ENCODE data around the gene IFNG-AS1.
A peak's percentile ranks its signal among the peaks of the same experiment; 100 is the strongest.

Gene IFNG-AS1

DNA sequence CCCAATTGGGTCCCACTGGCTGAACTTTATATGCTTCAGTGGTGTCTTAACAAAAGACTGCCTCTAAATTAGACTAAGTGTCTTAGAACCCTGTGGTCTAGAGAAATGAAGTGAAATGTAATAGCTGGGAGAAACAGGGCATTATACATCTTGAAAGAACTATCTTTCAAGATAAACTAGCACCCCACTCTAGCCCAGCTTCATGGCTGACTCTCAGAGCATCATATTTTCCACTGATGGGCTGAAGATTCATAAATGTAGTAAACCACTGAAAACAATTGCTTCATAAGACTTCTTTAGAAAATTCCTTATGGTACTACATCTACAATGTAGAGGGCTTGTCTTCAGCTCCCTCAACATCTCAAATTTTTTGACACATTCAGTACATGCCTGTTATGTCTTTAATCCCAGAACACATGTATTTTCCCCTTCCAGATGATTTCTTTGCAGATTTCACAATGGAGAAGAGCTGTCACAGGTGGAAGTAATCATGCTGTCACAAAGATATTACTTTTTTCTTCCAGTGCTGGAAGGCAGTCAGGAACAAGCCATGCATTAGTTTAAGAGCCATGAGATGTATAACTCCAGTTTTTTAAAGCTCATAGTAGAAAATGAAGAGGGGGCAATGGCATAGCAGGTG, 48.5 kb downstream of the IFNG-AS1 start:
- no peak for DNase-seq (ENCODE audit: low read depth)

DNA sequence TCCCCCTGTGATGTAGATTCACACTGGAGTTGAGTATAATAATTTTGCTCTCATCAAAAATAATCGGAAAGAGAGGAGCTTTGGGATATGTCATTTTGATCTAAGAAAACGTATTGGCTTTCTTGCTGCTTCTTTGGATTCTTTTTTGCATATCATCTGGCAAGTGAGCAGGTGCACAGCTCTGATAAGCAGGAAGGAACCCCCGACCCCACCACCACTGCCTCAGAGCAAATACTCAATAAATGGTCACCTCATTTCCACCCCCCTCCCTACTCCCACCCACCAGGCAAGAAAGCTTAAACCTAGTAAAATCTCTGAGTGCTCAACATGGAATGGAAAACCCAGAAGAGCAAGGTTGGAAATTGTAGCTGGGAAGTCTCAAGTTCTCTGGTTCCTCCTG, 49.4 kb downstream of the IFNG-AS1 start:
- no peak for DNase-seq (ENCODE audit: low read depth)

DNA sequence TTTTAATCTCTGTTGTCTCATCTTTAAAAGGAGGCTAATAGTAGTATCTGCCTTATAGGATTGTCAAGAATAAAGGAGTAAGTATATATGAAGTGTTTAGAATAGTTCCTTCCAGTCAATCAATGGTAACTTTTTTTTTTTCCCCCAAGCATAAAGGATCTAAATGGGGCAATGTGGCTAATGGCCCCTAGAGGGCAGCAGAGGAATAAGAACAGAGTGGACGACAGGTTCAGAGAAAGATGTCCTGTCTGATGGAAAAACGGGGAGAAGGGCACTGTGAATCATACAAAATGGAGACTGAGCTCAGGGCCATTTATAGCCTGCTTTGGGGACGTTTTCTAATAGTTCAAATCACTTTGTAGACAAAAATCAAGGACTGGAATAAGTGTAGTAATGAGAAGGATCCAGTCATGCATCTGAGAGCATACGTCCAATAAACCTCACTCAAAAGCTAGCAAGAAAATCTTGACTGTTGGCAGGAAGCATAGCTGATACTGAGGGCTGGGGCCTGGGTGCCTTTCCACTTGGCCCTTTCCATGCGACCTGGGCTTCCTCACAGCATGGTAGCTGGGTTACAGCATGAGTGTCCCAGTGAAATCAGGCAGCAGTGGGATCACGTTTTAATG, 51.3 kb downstream of the IFNG-AS1 start:
- peak; percentile 34 for DNase-seq (ENCODE audit: low read depth)

DNA sequence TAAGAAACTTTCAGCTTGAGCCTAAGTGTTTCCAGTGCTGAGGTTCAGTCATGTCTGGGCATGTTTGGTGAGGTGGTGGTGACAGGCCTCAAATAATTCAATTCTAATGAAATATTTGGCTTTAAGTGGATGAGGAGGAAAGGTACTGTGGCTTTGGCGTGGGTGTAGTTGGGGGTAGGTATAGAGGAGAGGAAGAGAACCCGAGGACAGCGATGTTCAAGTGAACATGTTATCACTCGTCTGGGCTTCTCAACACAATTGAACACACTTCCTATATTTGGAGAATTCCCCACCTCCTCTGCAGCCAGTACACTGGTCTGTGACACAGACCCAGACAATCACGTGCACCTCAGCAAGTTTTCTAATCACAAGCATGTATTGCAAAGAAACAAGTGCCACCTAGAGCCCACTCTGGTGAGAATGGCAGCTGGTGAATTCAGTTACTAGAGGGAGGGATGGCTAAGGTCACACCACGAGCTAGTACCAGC, 53.0 kb downstream of the IFNG-AS1 start:
- no peak for DNase-seq (ENCODE audit: low read depth)

DNA sequence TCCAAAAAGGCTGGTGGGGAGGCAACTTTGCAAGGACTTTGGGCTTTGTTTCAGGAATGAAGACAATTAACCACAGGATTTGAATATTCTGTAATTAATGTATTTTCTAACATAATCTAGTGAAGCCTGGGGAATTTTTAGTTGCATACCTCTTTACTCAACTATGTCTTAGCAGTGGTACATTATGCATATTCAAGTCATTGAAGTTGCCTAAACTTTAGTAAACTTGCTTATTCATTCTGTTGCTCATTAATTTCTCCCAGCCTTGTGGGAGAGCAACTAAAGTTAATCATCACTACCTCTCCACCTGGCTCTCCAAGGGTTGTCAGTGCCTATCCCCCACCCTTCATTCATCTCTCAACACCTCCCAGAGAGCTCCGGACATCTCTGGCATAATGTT, 54.2 kb downstream of the IFNG-AS1 start:
- no peak for DNase-seq (ENCODE audit: low read depth)

DNA sequence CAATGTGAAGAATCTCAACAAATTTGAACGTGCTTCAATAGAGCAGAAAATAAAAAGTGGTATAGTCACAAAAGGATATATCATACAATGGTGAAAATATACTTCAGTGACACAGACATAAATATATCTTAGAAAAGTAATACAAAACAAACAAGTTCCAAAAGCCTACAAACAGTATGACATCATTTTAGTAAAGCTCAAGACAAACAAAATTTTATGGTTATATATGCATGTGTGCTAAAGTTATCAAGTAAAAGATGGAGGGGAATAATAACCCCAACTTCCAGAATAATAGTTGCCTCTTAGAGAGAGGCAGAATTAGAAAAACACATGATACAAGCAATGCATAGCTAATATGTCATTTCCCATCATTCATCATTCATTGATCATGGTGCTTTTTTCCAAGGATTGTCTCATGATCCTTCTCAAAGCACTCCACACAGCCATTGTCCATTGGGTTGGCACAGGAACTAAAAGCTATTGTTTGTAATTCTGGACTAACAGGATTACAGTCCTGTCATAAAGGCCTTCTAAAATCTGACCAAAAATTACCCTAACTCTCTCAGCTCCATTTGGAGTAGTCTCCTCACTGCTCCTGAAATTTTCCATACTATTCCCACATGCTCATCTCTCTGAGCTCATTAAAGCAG, 59.5 kb downstream of the IFNG-AS1 start:
- DNase-seq (ENCODE audit: low read depth): no peak

DNA sequence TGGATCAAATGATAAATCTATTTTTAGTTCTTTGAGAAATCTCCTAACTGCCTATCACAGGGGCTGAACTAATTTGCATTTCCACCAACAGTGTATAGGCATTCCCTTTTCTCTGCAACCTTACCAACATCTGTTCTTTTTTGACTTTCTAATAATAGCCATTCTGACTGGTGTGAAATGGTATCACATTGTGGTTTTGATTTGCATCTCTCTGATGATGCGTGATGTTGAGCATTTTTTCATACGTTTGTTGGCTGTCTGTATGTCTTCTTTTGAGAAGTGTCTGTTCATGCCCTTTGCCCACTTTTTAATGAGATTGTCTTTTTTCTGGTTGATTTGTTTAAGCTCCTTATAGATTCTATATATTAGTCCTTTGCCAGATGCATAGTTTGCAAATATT, 67.1 kb downstream of the IFNG-AS1 start:
- DNase-seq (ENCODE audit: low read depth): no peak

DNA sequence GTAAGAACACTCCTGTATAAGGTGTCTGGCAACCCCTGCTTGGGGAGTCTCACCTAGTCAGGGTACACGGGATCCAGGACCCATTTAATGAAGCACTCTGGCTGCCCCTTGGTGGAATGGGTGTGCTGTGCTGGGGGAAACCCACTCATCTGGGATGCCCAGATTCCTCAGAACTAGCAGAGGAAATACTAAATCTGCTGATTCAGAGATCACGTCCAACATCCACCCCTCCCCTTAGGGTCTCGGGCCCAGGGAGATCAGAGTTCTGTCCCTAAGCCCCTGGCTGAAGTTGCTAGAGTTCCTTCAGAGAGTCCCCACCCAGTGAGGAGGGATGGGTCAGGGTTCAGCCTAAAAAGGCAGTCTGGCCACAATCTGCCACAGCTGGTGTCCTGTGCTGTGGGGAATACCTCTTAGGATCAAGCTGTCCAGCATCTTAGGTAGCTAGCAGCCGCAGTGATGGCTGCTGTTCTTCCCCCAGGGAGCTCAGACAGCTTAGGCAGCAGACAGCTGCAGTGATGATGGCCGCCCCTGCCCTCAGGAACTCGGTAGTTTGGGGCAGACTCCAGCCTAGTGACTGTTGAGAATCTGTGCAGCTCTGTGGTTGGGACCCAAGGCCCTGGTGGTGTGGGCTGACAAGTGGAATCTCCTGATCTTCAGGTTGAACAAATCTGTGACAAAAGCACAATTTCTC, 74.8 kb downstream of the IFNG-AS1 start:
- no peak for DNase-seq (ENCODE audit: low read depth)

DNA sequence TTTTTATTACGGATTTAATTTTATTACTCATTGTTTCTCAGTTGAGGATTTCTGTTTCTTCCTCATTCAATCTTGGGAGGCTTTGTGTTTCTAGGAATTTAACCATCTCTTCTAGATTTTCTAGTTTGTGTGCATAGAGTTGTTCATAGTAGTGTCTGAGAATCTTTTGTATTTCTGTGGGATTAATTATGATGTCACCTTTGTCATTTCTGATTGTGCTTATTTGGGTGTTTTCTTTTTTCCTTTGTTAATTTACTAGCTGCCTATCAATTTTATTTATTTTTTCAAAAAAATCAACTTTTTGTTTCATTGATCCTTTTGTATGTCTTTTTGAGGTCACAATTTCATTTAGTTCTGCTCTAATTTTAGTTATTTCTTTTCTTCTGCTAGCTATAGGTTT, 75.9 kb downstream of the IFNG-AS1 start:
- DNase-seq (ENCODE audit: low read depth): no peak

DNA sequence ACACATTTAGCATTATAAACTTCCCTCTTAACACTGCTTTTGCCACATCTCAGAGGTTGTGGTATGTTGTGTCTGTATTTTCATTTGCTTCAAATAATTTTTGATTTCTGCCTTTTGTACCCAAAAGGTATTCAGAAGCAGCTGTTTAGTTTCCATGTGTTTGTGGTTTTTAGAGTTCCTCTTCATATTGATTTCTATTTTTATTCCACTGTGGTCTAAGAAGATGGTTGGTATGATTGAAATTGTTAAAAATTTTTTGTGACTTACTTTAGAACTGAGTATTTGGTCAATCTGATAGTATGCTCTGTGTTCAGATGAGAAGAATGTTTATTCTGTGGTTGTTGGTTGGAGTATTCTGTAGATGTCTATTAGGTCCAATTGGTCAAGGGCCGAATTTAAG, 76.4 kb downstream of the IFNG-AS1 start:
- DNase-seq (ENCODE audit: low read depth): no peak

DNA sequence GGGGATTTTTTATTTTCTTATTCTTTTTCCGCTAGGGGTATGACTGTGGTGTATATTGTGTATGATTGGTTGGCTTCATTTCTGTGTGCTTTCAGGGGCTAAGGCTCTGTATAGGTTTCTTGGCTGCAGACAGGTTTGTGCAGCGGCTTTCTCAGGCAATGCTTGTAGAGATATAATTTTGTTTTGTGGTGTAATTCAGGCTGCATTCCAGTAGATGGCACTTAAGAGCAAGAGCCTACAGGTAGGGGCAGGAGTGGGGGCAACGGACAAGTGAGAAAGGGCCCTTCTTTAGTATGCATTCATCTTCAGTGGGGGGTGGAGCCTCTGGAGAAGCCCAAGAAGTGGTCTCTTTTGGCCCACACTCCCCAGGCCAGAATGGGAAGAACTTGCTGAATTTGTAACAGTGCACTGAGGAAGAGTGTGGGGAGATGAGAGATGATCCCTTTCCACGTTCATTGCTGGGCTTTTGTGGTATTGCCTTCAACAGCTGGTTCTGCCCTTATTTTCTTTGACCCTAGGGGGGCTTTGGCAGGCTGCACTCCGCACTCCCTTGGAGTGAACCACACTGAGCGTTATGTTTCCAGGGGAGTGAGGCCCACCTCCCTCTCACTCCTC, 78.6 kb downstream of the IFNG-AS1 start:
- no peak for DNase-seq (ENCODE audit: low read depth)

DNA sequence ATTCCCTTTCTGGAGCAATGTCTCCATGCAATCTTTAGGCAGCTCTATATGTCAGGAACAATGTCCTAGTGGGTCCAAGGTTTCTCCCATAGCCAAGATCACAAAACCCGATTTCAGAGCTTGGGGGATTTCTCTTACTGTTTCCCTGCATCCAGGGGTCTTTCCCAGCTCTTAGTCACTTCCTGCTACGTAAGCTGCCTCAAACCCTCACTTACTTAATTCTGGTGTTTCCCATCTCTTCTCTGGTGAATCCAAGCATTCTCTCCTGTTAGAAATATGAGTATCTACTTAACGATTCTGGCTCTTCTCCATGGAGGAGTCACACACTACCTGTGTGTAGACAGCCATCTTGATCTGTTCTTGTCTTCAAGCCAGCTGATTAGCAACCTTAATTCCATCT, 80.0 kb downstream of the IFNG-AS1 start:
- DNase-seq (ENCODE audit: low read depth): no peak
